Mesothelial cell of epicardium (in vitro differentiated cells): ENCODE data around the gene ADAD2. TPM values are rescaled to one million over a fixed set of nuclear protein-coding genes. Genes with fewer than 3 reads are reported as not detected.

ENCODE experiments used
- DNase-seq, 2 experiments: peaks; one replicate each; pipeline ENCODE4 v3.0.0; 2021; ENCODE audit warnings: low spot score in 2 of 2; ENCODE audit not compliant: unreplicated experiment in 2 of 2
- H3K27ac Mint-ChIP-seq: 2 replicates; pipeline ENCODE4 v1.8.0; 2021; ENCODE audit warnings: mixed read lengths
- H3K27me3 Mint-ChIP-seq: 2 replicates; pipeline ENCODE4 v1.8.0; 2021; ENCODE audit warnings: low read depth, mixed read lengths
- H3K36me3 Mint-ChIP-seq: 2 replicates; pipeline ENCODE4 v1.8.0; 2021; ENCODE audit warnings: mixed read lengths
- H3K4me1 Mint-ChIP-seq: 2 replicates; pipeline ENCODE4 v1.8.0; 2021; ENCODE audit warnings: mixed read lengths
- H3K4me3 Mint-ChIP-seq: 2 replicates; pipeline ENCODE4 v1.8.0; 2021; ENCODE audit warnings: mild to moderate bottlenecking, moderate library complexity, mixed read lengths
- H3K9me3 Mint-ChIP-seq: 2 replicates; pipeline ENCODE4 v1.8.0; 2021; ENCODE audit warnings: mixed read lengths
- total RNA-seq: library from RNA; stranded (reverse); gene quantifications from 3 replicates; pipeline ENCODE4 v1.2.1, GENCODE V29; 2021
- TF ChIP-seq, protein P1 (sequence below): fragments of 200-600 bp; sonication (generic); IDR thresholded peaks from one replicate; pipeline ENCODE4 v1.5.0; 2021; ENCODE audit warnings: antibody characterized with exemption; ENCODE audit not compliant: unreplicated experiment

The ADAD2 gene
- total RNA-seq, 1 donor from 2014 or later, result not detected

DNA sequence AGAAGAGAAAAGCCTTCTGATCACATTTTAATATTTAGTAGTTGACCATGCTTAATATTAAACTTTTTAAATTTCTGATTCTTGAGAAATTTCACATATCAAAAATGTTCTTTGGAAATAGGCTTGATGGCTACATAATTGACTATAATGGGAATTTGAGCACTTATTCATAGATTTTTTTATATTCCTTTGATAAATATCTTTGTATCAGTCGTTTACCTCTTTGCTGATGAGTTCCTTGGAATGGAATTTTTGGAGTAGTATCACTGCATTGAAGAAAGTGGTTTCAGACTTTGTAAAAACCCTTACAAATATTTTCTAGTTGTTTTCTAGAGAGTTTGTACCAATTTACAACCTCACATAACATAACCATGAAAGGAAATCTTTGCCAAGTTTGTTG lies 31.2 kb upstream of the ADAD2 start:
- no peak for DNase-seq
- Mint-ChIP-seq H3K27me3 (peaks cover 14% of the 10 kb centered on the region), H3K4me3 (no peak overlapping the region), H3K27ac (no peak overlapping the region), H3K4me1 (peaks cover 2% of the 10 kb centered on the region), H3K36me3 (no peaks in the 10 kb centered on the region), H3K9me3 (peaks cover 3% of the 10 kb centered on the region)
- TF ChIP-seq, protein P1, sequence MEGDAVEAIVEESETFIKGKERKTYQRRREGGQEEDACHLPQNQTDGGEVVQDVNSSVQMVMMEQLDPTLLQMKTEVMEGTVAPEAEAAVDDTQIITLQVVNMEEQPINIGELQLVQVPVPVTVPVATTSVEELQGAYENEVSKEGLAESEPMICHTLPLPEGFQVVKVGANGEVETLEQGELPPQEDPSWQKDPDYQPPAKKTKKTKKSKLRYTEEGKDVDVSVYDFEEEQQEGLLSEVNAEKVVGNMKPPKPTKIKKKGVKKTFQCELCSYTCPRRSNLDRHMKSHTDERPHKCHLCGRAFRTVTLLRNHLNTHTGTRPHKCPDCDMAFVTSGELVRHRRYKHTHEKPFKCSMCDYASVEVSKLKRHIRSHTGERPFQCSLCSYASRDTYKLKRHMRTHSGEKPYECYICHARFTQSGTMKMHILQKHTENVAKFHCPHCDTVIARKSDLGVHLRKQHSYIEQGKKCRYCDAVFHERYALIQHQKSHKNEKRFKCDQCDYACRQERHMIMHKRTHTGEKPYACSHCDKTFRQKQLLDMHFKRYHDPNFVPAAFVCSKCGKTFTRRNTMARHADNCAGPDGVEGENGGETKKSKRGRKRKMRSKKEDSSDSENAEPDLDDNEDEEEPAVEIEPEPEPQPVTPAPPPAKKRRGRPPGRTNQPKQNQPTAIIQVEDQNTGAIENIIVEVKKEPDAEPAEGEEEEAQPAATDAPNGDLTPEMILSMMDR, result no peak

DNA sequence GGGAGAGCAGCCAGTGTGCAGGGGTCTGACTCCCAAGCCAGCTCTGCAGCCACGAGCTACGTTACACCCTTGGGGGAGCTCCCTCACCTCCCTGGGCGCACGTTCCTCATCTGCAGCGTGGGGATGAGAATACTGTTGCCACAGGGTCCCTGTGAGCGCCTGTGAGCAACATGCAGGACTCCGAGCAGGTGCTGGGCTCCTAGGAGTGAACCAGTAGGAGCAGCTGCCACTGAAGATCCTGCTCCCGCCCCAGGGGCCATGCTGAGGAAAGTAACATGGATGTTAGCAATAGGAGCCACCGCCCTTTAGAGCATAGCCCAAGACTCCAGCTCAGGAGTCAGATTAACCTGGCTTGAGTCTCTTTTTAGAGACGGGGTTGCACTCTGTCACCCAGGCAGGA lies 29.9 kb upstream of the ADAD2 start:
- peaks cover 2% of the 10 kb centered on the region for H3K4me1 Mint-ChIP-seq

DNA sequence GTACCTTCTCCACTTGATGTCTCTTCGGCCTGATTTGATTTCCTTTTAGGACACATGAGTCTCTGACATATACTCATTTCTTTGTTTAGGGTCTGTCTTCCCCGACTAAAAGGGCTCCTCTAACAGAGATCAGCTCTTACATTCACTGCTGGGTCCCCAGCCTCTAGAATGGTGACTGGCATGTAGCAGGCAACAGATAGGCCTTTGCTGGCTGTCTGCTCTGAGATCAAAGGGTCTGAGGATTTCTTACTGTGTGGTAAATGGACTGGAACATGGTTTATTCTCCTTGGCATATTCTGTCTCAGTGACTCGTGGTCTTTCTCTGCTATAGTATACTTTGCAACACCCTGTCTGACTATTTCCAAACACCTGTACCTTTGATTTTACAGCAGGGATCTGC lies 29.2 kb upstream of the ADAD2 start:
- H3K4me3 Mint-ChIP-seq, result no peak overlapping the region
- H3K4me1 Mint-ChIP-seq, result peaks cover 2% of the 10 kb centered on the region
- DNase-seq, result no peak
- H3K36me3 Mint-ChIP-seq, result no peaks in the 10 kb centered on the region
- H3K9me3 Mint-ChIP-seq, result no peaks in the 10 kb centered on the region
- peaks cover 21% of the 10 kb centered on the region for H3K27me3 Mint-ChIP-seq
- no peak overlapping the region for H3K27ac Mint-ChIP-seq
- TF ChIP-seq, protein P1, result no peak

More for the DNA sequence above, 29.9 kb upstream of the ADAD2 start:
- Mint-ChIP-seq H3K9me3 (peaks cover 3% of the 10 kb centered on the region), H3K36me3 (no peaks in the 10 kb centered on the region), H3K4me3 (no peak overlapping the region), H3K27me3 (peaks cover 21% of the 10 kb centered on the region), H3K27ac (no peak overlapping the region)
- TF ChIP-seq, protein P1, result no peak
- no peak for DNase-seq

DNA sequence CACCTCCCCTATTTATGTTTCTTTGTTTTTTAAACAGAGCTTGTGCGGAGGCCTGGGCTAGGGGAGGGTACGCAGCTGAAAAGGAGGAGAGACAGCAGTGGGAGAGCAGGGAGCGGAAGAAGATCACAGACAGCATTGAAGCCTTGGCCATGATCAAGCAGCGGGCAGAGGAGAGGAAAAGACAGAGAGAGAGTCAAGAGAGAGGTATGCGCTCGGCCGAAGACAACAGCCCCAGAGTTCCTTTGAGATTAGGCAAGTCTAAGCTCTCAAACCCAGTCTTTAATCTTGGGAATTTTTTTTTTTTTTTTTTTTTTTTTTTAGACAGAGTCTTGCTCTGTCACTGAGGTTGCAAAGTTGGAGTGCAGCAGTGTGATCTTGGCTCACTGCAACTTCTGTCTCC lies 25.2 kb upstream of the ADAD2 start:
- Mint-ChIP-seq H3K27ac (no peak overlapping the region), H3K4me1 (no peaks in the 10 kb centered on the region), H3K4me3 (no peak overlapping the region)

DNA sequence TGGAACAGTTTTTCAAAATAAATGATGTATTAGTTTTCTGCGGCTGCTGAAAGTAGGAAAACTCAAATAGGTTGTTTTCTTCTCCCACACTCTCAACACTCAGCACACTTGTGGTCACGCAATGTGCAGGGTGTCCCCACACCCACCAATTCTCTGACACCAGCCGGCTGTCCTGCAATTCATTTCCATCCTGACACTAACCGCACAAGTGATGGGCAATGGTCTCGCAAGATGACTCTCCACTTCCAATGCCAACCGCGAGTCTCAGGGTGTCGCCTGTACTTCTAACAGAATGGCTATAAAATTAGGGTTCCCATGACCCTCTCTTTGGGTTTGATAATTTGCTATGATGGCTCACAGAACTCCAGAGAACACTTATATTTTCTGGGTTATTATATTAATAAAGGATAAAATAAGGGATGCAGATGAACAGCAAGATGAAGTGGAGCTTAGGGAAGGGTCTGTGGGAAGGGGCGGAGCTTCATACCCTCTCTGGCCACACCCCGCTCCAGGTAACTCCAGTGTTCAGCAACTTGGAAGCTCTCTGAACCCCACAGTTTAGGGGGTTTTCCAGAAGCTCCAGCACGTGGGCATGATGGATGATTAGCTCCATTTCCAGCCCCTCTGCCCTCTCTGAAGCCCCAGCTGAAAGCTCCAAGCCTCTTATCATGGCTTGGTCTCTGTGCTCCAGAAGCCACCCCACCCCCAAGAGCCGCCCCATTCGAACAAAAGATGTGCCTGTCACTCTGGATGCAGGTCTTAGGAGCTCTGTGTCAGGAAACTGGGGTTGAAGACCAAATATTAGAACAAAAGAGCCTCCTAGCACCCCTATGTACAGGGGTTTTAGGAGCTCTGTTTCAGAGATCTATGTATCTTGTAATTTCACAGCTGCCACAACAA lies 23.9 kb upstream of the ADAD2 start:
- H3K27ac Mint-ChIP-seq, result no peak overlapping the region
- no peak overlapping the region for H3K4me3 Mint-ChIP-seq
- DNase-seq, result no peak
- H3K9me3 Mint-ChIP-seq, result no peaks in the 10 kb centered on the region
- H3K36me3 Mint-ChIP-seq, result no peaks in the 10 kb centered on the region
- TF ChIP-seq, protein P1, result no peak
- no peaks in the 10 kb centered on the region for H3K4me1 Mint-ChIP-seq
- H3K27me3 Mint-ChIP-seq, result peaks cover 17% of the 10 kb centered on the region

More for the DNA sequence above, 25.2 kb upstream of the ADAD2 start:
- H3K36me3 Mint-ChIP-seq, result no peaks in the 10 kb centered on the region
- peaks cover 17% of the 10 kb centered on the region for H3K27me3 Mint-ChIP-seq
- DNase-seq, result no peak
- H3K9me3 Mint-ChIP-seq, result no peaks in the 10 kb centered on the region
- TF ChIP-seq, protein P1, result no peak
